K562 (cell line): ENCODE measurements around the gene ABHD16A. TPM values are rescaled to one million over a fixed set of nuclear protein-coding genes. Genes with fewer than 3 reads are reported as not detected.
A peak's percentile ranks its signal among the peaks of the same experiment; 100 is the strongest.

Experiments used
- ESRRA ChIP-seq: fragments of 450-650 bp; IDR thresholded peaks from 2 replicates; pipeline ENCODE4 v1.6.1; 2014; ENCODE audit warnings: low read depth, mild to moderate bottlenecking, moderate library complexity, borderline replicate concordance
- KDM1A ChIP-seq, 2 experiments: fragments of 450-650 bp; IDR thresholded peaks; 2 replicates each; pipeline ENCODE4 v1.6.1; 2016; ENCODE audit warnings: mild to moderate bottlenecking in 2 of 2
- MCM7 ChIP-seq, 2 experiments: fragments of 450-650 bp; IDR thresholded peaks; 2 replicates each; pipeline ENCODE4 v1.6.1; 2016 to 2018
- MTA1 ChIP-seq: fragments of 450-650 bp; IDR thresholded peaks from 2 replicates; pipeline ENCODE4 v1.6.1; 2017; ENCODE audit warnings: borderline replicate concordance
- MTA3 ChIP-seq: fragments of 450-650 bp; formaldehyde crosslinking; IDR thresholded peaks from 2 replicates; pipeline ENCODE4 v1.6.1; 2017; ENCODE audit warnings: mild to moderate bottlenecking, borderline replicate concordance
- NFATC3 ChIP-seq: fragments of 450-650 bp; IDR thresholded peaks from 2 replicates; pipeline ENCODE4 v1.6.1; 2017; ENCODE audit warnings: mild to moderate bottlenecking
- NONO ChIP-seq, 2 experiments: fragments of 200-400 bp in 1 of 2; fragments of 450-650 bp in 1 of 2; formaldehyde crosslinking in 1 of 2; IDR thresholded peaks; 2 replicates each; pipeline ENCODE4 v1.6.1; 2017; ENCODE audit warnings: low read depth in 2 of 2, mild to moderate bottlenecking in 2 of 2, moderate library complexity in 2 of 2, low read length in 1 of 2
- ZEB2 ChIP-seq: fragments of 450-650 bp; IDR thresholded peaks from 2 replicates; pipeline ENCODE4 v1.6.1; 2016
- ZNF75A ChIP-seq: fragments of 450-650 bp; formaldehyde crosslinking; IDR thresholded peaks from 2 replicates; pipeline ENCODE4 v1.4.0; 2020; ENCODE audit warnings: mild to moderate bottlenecking
- polyA plus RNA-seq, 8 experiments: library from polyadenylated mRNA; depleted of rRNA in 4 of 8; stranded (reverse) in 5 of 8; unstranded in 3 of 8; fragments of >200 nt; fragmentation: Nextera tagmentation in 2 of 8; fragmentation: Illumina TruSeq in 1 of 8; extraction: Ambion mirVana in 2 of 8; extraction: Trizol in 1 of 8; gene quantifications; 2 replicates each; pipeline versions ENCODE4 v1.2.1 to v1.2.3, GENCODE V29; 2011 to 2014; ENCODE audit warnings: inconsistent platforms in 1 of 8, missing spikeins in 1 of 8
- total RNA-seq, 7 experiments: library from RNA; depleted of rRNA in 6 of 7; stranded (reverse); fragments of >200 nt in 6 of 7; fragmentation: Illumina TruSeq in 2 of 7; extraction: Trizol in 2 of 7; gene quantifications; 2 replicates each; pipeline versions ENCODE4 v1.2.1 to v1.2.3, GENCODE V29; 2011 to 2021; ENCODE audit warnings: low replicate concordance in 1 of 7
- TF ChIP-seq, protein P1 (sequence below), 2 experiments: fragments of 450-650 bp in 1 of 2; sonication (generic) in 1 of 2; formaldehyde crosslinking in 1 of 2; IDR thresholded peaks; 2 replicates each; pipeline versions ENCODE4 v1.7.1 to v1.9.0; 2016 to 2022; ENCODE audit warnings: inconsistent platforms in 1 of 2, mild to moderate bottlenecking in 1 of 2, missing genetic modification reagents in 1 of 2

The ABHD16A gene
- total and polyA plus RNA-seq, 9 of the 15 experiments (the other 6 are each of a cell fraction or from before 2014, with no cell fraction given) = 25.8 to 120 (median 81.6) TPM

DNA sequence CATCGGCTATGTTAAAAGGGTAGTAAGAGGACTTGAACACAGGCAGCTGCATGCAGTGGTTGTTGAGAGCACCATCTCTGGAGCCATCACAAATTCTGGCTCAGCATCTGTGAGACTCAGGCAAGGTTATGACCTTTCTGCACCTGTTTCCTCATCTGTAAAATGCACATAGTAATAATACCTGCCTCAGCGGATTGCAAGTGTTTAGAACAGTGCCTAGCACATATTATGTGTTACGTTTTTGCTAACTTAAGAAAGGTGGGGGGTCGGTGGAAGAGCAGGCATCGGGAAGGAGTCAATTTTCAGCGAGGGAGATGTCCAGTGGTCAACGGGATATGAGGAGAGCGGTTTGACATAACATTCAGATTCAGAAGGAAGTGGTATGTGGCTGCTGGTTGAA is 25.2 kb downstream of the ABHD16A start (continued):
- TF ChIP-seq, protein P1, sequence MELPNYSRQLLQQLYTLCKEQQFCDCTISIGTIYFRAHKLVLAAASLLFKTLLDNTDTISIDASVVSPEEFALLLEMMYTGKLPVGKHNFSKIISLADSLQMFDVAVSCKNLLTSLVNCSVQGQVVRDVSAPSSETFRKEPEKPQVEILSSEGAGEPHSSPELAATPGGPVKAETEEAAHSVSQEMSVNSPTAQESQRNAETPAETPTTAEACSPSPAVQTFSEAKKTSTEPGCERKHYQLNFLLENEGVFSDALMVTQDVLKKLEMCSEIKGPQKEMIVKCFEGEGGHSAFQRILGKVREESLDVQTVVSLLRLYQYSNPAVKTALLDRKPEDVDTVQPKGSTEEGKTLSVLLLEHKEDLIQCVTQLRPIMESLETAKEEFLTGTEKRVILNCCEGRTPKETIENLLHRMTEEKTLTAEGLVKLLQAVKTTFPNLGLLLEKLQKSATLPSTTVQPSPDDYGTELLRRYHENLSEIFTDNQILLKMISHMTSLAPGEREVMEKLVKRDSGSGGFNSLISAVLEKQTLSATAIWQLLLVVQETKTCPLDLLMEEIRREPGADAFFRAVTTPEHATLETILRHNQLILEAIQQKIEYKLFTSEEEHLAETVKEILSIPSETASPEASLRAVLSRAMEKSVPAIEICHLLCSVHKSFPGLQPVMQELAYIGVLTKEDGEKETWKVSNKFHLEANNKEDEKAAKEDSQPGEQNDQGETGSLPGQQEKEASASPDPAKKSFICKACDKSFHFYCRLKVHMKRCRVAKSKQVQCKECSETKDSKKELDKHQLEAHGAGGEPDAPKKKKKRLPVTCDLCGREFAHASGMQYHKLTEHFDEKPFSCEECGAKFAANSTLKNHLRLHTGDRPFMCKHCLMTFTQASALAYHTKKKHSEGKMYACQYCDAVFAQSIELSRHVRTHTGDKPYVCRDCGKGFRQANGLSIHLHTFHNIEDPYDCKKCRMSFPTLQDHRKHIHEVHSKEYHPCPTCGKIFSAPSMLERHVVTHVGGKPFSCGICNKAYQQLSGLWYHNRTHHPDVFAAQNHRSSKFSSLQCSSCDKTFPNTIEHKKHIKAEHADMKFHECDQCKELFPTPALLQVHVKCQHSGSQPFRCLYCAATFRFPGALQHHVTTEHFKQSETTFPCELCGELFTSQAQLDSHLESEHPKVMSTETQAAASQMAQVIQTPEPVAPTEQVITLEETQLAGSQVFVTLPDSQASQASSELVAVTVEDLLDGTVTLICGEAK (IDR thresholded peaks at IDR 0.05) = no peak
- TF ChIP-seq, protein P1 (CRISPR knock-in tag; IDR thresholded peaks at IDR 0.05) = no peak
- TF ChIP-seq MTA1 = no peak
- 0 out of 2 replicates have a peak, but pooled peaks have one; percentile 30 for TF ChIP-seq ESRRA
- TF ChIP-seq NFATC3 = no peak
- no peak for TF ChIP-seq ZNF75A (CRISPR knock-in tag)
- 0 out of 2 replicates have a peak, but pooled peaks have one; percentile 32 for TF ChIP-seq MTA3
- 0 out of 2 replicates have a peak, but pooled peaks have one; percentile 13 for TF ChIP-seq ZEB2
- 0 out of 4 replicates have a peak, but pooled peaks have one; percentile 19 to 42 for TF ChIP-seq MCM7 (IDR thresholded peaks at IDR 0.05)
- no peak for TF ChIP-seq NONO (IDR thresholded peaks at IDR 0.05; ENCODE audit: low read depth in 2 of 2, low read length in 1 of 2)
- TF ChIP-seq KDM1A (IDR thresholded peaks at IDR 0.05) = peak; percentile 46 to 48; a peak in 2 of 4 replicates
